NCI-H2081 treated with DMSO at 0.1 percent for 48 hours (cell line): ENCODE data around the gene HPCA.

Experiments used
- DNase-seq: peaks from one replicate; lab custom pipeline; 2025; lab: John Stamatoyannopoulos, UW

Gene HPCA

DNA sequence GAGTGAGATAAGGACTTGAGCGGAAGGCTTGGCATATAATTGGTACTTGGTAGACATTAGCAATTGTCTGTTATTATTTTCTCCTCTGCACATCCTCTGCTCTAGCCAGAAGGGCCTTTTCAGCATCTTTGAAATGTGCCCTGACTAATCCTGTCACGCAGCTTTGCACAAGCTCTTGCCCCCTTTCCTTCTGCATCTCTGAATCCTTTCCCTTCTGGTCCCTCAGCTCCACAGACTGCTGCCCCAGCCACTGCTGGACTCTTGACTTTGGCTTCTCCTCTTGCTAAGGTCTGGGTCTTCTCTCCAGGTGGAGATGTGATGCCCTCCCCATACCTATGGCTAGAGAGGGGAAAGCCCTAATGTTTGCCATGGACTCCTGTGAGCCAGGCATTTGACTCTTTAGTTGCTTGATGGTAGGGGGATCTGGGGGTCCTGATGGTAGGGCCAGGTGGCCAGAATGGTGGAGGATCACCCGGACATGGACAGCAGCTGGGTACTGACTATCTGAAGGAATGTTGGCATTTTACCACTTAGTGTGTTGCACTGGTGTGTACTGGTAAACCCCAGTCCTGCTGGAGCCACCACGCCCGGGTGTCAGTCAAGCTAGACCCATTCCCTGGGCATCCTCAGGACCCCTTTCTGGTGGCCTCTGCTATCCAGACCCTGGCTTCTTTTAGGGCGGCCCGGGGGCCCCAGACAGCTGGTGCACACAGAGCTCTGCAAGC is 4.4 kb downstream of the HPCA start:
- DNase-seq, result no peak

DNA sequence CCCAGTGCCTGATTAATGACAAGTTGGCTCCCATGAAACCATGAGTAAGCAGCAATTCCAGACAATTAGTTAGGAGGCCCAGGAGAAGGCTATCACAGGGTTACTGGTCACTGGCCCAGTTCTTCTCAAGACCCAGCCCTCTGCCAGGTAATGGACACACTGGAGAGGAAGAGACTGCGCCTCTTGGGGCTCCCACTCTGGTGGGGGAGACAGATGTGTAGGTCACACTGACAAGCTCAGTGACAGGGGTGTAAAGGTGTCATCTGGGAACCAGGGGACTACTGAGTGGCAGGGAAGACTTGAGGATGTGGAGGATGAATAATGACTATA is 4.9 kb downstream of the HPCA start:
- no peak for DNase-seq

DNA sequence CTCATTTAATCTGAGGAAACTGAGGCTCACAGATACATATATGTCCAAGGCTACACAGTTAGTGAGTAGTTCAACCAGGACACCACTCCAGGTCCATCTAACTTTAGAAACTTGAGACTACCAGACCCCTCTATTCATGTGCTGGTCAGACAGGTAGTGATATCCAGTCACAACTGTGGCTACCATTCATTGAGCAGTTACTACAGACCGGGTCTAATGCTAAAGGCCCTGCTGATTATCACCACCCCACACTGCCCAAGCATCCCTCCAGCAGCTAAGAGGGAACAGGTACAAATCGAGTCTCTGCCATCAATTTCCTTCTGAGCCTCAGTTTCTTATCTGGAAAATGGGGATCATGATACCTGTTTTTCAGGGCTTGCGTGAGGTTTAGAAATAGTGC is 5.3 kb downstream of the HPCA start:
- DNase-seq, result no peak

DNA sequence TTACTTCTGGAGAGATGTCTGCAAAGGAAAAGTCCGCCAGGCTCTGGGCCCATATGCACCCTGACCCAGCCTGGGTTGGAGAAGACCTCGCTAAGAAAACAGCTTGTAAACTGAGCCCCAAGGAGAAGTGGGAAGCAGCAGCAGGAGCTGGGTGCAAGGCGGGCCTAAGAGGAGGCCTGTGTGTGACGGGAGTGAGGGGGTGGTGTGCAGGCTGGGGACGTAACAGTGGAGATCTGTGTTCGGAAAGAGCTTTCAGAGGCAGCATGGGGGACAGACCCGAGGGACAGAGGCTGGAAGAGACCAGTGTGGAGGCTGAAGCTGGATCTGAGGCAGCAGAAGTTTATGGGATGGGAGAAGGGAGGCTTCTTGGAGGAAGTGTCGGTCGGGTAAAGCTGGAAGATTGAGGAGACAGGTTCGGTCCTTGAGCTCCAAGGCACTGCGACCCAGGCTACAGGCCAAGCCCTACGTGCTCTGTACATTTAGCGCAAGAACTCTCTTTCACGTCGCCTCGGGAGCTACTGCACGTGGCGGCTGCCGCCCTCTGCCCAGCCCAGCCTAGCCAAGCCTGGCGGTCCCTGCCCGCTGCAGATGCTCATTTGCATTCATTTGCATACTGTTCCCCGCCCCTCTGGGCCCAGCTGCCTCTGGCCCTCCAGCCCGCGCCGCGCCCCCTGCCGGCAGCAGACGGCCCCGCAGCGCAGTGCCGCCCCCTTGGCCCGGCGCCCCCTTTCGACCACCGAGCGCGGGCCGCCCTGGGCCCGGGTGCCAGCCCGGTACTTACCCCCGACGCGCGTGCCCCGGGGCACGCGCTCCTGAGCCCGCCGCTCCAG is 6.3 kb downstream of the HPCA start:
- no peak for DNase-seq

DNA sequence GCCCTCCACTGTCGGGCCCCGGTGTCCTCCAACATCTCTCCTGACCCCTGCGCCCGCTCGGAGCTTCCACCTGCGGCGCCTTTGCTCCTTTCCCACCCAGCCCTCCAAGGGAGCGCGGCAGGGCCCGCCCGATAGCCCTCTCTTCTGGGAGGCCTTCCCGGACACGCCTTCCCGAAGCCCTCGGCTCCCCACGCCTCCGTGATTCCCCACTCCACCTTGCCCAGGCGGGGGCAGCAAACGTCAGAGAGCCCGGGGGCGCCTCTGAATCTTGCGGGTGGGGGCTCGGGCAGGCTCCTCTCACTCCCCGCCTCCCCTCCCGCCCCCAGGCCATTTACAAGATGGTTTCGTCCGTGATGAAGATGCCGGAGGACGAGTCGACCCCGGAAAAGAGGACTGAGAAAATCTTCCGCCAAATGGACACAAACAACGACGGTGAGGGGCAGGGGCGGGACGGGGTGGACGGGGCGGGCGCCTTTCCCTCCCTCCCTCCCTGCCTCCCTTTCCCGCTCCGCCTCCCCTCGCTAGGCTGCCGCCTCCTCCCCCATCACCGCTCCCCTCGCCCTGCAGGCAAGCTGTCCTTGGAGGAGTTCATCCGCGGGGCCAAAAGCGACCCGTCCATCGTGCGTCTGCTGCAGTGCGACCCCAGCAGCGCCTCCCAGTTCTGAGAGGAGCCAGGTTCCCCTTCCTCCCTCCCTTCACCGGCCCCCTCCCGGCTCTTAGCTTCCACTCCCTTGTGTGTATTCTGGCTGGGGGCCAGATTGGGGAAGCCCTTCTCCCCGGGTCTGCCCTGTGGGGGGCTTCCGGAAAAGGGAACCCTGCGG is 7.1 kb downstream of the HPCA start:
- no peak for DNase-seq

DNA sequence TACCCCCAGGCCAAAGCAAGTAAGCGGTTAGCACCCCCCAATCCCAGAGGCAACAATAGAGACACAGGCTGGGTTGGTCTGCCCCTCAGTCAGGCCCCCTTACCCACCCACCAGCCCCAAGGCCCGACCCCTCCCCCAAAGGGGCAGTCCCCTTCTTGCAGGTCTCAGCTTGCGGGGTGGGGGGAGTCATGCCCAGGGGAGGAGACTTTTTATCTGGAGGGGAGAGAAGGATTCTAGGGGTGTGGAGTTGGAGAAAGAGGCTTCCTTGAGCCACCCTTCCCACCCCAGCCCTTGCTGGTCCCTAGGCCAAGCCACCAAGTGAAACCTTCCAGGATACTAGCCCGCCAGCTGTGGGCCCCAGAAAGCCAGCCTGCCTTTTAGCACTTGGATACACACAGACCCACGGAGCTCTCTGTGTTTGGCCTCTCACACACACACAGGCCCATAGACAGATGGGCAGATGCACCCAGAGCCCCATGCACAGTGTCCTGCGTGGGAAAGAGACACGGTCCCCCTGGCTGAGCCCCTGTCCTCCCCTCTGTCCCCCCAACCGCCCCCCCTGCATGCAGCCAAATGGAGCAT is 7.8 kb downstream of the HPCA start:
- DNase-seq, result no peak

DNA sequence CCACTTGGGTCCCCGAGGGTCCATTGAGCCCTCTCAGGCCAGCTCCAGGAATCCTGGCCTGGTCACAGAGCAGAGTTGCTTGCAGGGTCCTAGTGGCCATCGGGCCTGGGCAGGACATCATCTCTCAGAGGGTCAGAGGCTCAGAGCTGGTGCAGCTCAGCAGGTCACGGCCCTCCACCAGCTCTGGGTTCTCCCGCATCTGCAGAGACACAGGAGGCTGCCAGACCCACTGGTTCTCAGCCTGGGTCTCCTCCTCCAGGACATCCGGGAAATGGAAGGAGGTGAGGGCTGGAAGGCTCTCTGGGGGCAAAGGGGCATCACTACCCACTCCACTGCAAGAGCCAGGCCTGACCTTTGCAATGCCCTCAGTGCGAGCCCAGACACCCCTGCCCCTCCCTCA is 8.4 kb downstream of the HPCA start:
- no peak for DNase-seq

DNA sequence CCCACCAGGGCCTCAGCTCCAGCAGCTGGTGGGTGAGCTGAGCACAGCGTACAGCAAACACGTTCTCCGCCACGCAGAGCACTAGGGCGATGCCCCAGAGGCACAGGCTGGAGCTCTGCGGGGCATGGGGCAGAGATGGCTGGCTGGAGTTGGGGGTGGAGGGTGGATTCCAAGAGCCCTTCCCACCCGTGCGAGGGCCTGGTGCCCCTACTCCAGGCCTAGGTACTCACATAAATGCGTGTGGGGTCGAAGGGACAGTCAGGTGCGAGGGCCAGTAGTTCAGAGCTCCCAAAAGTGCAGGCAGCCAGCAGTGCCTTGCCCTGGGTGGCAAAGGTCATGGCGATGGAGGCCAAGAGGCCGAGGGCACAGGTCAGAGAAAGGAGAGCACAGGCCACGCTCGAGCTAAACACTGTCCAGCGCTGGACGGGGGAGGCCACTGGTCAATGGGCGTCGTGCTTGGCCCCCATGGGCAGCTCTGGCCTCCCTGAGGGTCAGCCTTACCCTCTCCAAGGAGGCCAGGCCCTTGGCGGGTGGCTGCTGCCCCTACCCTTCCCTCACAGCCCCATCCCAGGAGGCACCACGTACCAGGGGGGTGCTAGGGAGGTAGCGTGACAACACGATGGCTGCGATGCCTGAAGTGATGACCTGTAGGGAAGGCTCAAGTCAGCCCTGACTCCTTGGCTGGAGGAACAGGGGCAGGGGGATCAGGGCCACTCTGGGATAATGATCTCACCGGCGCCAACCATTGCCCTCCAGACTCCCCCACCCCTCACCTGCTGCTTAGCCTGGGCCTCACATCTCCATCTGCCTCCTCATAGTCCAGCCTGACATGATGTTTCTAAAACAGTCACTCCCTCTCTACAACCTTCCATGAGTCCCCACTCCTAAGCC is 9.3 kb downstream of the HPCA start:
- DNase-seq, result no peak

DNA sequence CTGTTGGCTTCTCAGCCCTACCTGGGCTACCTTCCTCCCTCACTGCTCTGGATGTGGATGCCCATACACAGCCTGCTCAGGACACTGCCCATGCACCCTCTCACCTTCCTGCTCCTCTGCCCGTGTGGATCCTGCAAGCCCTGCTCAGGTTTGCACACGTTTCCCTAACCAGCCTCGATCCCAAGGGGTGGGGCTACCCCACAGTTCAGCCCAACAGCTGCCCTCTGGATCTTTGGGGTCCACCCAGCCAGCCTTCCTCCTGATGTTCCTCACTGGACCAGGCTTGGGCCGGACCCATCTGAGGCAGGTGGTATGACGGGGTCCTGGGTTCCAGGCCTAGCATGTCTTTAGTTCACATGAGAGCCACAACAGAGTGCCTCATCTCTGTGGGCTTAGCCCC is 10.2 kb downstream of the HPCA start:
- DNase-seq, result no peak

DNA sequence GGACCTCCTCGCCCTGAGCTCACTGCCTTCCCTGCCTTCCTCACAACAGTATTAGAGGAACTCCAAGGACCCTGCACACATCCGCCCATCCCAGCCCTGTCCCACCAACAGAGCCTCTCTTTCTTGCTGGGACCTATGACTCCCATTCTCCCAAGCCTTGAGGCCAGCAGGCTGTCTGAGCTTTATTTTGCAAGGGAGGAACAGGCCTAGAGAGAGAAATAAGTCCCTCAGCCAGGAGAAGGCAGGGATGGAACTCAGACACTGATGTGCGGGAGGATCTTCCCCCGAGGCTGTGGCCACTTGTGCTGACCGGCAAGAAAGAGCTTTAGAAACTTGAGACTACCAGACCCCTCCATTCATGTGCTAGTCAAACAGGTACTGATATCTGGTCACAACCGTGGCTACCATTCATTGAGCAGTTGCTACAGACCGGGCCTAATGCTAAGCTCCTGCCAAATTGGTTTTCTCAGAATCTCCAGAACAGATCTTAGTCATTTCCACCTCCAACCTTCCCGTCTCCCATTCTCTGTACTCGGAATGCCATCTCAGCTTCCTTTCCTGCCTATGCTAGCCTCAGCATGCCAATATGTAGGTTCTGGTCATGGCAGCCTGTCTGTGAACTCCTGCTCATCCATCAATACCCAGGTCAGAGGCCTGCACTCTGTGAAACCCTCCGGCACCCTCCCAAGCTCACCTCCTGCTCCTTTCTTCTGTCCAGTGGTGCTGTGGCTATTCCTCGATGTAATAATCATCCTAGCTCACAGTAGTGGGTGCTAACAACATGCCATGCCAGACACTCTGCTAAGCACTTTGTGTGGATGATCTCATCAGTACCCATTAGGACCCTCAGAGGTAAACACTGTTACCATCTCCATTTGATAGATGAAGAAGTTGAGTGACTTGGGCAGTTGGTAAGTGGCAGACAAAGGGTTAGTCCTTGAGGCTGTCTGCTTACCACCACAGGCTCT is 11.1 kb downstream of the HPCA start:
- DNase-seq, result no peak

DNA sequence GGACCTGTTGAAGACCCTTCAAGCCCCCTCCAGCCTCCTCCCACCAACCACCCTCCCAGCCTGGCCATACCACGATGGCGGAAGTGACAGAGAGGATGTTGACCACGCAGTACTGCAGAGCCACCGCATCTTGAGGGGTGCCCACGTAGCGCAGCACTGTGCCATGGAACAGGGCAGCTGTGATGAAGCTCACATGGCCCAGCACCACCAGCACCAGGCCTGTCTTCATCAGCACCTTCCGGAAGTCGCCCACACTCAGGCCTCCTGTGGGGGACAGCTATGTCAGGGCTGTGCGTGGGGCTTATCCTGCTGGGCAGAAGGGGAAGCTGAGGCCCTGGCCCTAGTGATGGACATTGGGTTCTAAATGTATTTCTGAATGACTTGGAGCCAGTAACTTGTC is 11.8 kb downstream of the HPCA start:
- no peak for DNase-seq

DNA sequence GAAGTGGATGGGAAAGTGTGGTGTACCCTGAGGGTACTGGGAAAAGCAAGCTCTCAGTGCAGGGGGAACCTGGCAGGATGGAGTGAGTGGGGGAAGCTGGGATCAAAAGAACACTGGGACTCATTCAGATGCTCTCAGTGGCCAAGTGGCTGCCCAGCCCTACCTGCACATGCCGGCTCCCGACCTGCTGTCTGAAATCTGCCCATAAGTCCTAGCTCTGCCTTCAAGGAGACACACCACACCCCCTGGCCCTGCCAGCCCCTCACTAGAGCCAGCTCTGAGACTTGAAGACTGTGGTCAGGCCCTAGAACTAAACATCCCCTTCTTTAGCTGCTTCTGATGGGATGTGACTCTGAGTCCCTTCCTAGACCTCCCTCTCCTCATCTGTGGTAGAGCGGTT is 12.7 kb downstream of the HPCA start:
- no peak for DNase-seq

DNA sequence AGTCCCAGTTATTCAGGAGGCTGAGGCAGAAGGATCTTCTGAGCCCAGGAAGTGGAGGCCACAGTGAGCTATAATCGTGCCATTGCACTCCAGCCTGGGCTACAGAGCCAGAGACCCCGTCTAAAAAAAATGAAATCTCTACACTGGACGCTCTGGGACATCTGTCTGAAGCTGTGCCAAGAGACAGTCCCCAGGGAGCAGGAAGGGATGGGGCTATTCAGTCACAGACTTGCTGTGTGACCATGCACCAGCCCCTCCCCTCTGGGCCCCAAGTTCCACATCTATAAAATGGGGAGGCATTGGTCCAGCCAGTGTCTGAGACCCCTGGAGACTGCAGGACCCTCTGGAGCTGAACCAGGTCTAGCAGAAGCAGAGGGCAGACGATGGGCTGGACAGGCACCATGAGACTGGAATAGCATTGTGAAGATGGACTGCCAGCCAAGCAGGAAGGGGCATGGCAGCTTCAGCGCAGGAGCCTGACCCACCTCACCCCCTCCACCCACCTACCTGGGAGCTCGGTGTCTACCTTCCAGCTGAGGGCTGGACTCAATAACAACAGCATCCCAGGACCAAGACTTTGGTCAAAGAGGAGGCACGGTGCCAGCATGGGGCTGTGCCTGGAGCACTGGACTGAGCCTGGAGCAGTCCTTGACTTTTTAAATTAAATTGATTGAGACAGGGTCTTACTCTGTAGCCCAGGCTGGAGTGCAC is 13.4 kb downstream of the HPCA start:
- no peak for DNase-seq

DNA sequence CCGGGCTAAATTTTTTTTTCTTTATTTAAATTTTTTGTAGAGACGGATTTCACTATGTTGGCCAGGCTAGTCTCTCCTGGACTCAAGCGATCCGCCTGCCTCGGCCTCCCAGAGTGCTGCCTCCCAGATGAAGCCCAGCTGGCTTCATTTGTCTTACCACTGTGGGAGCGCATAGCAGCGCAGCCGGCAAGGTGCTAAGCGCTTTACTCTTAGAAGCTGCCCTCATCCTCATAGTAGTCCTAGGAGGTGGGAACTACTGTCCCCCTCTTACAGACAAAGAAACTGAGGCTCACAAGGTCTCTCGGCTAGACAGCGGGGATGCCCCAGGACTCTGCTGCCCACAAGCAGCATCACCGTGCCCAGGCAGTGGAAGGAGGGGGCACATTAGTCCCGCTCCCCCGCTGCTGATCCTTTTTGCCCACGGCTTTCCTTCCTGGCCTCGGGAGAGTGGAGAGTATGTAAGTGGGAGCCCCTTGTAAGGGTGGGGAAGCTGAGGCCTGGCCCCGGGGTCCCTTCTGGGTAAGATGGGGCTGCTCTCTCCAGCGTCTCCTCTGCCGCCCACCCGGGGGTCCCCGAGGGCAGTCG is 14.2 kb downstream of the HPCA start:
- DNase-seq, result no peak

DNA sequence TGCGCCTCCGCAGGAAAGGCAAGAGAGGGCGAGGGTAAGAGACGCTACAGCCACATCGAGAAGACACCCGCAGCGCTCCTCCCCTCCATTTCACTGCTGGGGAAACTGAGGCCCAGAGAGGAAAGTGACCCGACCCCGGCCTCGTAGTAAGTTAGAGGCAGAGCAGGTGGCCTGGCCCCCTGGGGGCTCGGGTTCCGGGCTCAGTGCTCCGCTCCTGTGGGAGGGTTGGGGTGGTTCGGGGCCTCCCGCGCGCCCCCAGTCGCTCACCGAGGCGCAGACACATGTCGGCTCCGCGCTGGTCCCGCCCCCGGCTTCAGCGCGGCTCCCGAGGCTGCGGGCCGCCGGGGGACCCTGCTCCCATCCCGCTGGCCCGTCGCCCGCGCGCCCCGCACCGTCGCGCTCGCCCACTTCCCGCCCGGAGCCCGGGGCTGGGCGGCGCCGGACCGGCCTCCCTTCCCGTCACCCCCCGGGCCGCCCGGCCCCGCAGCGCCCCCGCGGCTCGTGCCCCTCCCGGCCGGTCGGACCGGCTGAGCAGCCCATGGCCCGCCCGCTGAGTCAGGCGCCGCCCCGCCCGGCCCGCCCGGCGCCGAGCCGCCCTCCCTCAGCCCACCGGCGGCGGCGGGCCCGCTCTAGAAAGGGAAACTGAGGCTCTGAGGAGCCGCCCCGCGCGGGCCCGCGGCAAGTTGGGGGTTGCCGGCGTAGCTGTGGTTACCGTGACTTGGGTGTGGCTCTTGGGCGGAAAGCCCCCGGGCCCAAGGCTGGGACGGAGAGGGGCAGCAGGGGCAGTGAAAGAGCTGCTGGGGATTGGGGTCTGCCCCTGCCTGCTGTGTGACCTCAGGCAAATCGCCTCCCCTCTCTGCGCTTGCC is 14.9 kb downstream of the HPCA start, which contains the start of gene TMEM54:
Gene TMEM54, minus strand, starts transcription at position 434 of the 867 bp plus-strand sequence. Its CDS starts 151 bp downstream, at position 283.
- no peak for DNase-seq

DNA sequence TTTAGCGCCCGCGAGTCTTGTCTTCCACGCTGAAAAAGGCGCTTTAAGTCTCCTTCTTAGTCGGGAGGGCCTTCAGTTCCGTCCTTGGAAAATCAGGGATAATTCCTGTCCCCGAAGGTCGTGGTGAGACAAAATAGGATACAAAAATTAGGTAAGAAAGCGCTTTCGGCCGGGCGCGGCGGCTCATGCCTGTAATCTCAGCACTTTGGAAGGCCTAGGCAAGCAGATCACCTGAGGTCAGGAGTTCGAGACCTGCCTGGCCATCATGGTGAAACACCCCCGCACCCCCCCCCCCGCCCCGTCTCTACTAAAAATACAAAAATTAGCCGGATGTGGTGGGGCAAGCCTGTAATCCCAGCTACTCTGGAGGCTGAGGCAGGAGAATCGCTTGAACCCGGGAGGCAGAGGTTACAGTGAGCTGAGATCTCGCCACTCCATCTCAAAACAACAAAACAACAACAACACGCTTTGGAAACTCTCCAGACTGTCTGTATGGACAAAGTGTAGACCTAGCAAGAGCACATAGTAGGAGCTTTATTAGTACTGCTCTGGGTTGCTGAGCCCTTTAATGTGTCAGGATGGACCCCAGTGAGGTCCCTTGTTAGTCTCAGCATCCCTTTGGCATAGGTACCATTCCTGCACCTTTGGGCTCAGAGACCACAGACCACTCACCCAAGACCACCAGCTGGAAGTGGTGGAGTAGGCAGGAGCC is 15.7 kb downstream of the HPCA start:
- DNase-seq, result no peak

DNA sequence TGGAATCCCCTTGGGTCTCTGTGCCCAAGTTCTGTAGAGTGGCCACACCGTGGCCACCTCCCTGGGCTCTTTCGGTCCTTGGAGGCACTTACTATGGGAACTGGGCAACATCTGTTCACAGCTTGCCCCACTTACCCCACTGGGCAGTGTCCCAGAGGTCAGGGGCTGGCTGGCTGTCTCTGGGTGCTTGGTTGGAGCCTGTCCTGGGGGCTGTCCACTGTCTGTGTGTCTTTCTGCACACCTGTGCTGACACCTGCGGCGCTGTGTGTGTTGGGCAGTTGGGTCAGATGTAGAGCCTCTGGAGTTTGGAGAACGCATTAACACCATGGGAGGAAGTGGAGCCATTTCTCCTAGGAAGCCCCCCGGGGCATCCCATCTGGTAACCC is 16.2 kb downstream of the HPCA start:
- DNase-seq, result no peak
